RWPE1 (cell line): ENCODE data around the gene CCDC78.
A peak's percentile ranks its signal among the peaks of the same experiment; 100 is the strongest.

Source experiments
- CTCF ChIA-PET: fragments of 350-600 bp; sonication (Branson Sonifier 250); formaldehyde crosslinking; extraction: SDS; loops from one replicate; lab custom pipeline; 2021; lab: Yijun Ruan, JAX
- POLR2A ChIA-PET: fragments of 400-600 bp; formaldehyde crosslinking; extraction: SDS; loops from one replicate; lab custom pipeline; 2020; ENCODE audit warnings: antibody characterized with exemption; ENCODE audit not compliant: low non-redundant PET; lab: Yijun Ruan, JAX
- DNase-seq: peaks from one replicate; pipeline ENCODE4 v3.0.0; 2012; ENCODE audit warnings: low spot score
- H3K27ac ChIP-seq: fragments of 450-650 bp; 2 replicates; pipeline ENCODE4 v1.5.1; 2017
- CTCF ChIP-seq: fragments of 450-650 bp; conservative IDR thresholded peaks from 2 replicates; pipeline ENCODE4 v1.5.1; 2017; ENCODE audit warnings: low read depth, mild to moderate bottlenecking

Gene CCDC78

DNA sequence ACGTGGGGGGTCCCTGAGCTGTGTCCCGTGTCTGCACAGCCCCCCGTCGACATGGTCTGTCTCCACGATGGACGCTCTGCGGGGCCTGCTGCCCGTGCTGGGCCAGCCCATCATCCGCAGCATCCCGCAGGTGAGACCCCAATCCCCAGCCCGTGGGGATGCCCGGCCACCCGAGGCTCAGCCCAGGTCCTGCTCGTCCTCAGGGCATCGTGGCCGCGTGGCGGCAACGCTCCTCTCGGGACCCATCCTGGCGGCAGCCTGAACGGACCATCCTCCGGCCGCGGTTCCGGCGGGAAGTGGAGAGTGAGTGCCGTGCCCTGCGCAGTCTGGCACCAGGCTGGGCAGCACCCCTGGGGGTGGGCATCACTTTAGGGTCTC is 39.2 kb upstream of the CCDC78 start:
- H3K27ac ChIP-seq = no peak overlapping the region
- ChIA-PET POLR2A (no interaction called here), CTCF (no interaction called here)
- no peak for TF ChIP-seq CTCF
- DNase-seq = no peak

GRCh38 chr16:764848-765487 is 38.7 kb upstream of the CCDC78 start:
- ChIA-PET POLR2A (no interaction called here), CTCF (no interaction called here)
- DNase-seq = no peak
- TF ChIP-seq CTCF = no peak
- no peak overlapping the region for H3K27ac ChIP-seq

- ChIA-PET CTCF (no interaction called here), POLR2A (no interaction called here)
- no peak overlapping the region for H3K27ac ChIP-seq
- no peak for TF ChIP-seq CTCF
- DNase-seq = no peak
These were observed 38.0 kb upstream of the CCDC78 start for GRCh38 chr16:764184-764750.

GRCh38 chr16:763369-764183 is 37.3 kb upstream of the CCDC78 start:
- POLR2A ChIA-PET = no interaction called here
- DNase-seq = no peak
- TF ChIP-seq CTCF = no peak
- CTCF ChIA-PET = interaction anchor here (0.5 to 0.8 kb wide), 2 partner anchors 22 to 333 kb away, joined by 3 to 5 read pairs; no protein-coding TSS in a partner anchor
- peak overlapping the region; percentile 68 for H3K27ac ChIP-seq

- TF ChIP-seq CTCF = no peak
- H3K27ac ChIP-seq = peak overlapping the region; percentile 68
- no peak for DNase-seq
- POLR2A ChIA-PET = no interaction called here
- CTCF ChIA-PET = interaction anchor here (0.9 to 1.1 kb wide), 2 partner anchors 17 to 23 kb away, joined by 5 to 6 read pairs; no protein-coding TSS in a partner anchor
These were observed 36.5 kb upstream of the CCDC78 start for GRCh38 chr16:762595-763268.
